Measurements from ENCODE around the gene ARL2. TPM values are rescaled to one million over a fixed set of nuclear protein-coding genes. Genes with fewer than 3 reads are reported as not detected.

ARL2 gene

DNA sequence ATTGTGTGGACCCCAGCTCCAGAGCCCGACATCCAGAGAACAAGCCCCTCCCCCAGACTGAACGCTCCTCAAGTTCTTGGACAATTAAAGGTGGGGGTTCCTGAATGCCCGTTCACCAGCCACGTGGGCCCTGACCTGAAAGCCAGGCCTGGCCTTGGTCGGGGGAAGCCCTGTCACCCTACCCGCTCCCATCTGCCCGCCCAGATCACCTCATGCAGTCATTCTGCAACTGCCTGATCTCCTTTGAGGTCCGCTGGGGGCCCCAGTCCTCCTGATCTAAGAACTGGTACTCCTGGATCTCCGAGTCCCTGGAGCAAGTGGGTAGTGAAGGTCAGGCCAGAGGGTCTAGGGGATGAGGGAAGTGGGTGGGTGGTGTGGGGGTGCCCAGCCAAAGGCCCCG, 53.5 kb downstream of the ARL2 start:
- Histone ChIP-seq H3K4me3 (replicated peaks; ENCODE audit: insufficient read depth, low read length) (no peak overlapping the region), H3K27me3 (ENCODE audit: insufficient read depth, poor library complexity, severe bottlenecking) (no peaks in the 10 kb centered on the region), H3K27ac (replicated peaks) (no peak overlapping the region)
- no peak for DNase-seq (ENCODE audit: low read depth in 1 of 2, low spot score in 1 of 2)
- no peak for TF ChIP-seq POLR2AphosphoS5 (IDR thresholded peaks at IDR 0.05; ENCODE audit: low read depth)
- TF ChIP-seq, protein P1, sequence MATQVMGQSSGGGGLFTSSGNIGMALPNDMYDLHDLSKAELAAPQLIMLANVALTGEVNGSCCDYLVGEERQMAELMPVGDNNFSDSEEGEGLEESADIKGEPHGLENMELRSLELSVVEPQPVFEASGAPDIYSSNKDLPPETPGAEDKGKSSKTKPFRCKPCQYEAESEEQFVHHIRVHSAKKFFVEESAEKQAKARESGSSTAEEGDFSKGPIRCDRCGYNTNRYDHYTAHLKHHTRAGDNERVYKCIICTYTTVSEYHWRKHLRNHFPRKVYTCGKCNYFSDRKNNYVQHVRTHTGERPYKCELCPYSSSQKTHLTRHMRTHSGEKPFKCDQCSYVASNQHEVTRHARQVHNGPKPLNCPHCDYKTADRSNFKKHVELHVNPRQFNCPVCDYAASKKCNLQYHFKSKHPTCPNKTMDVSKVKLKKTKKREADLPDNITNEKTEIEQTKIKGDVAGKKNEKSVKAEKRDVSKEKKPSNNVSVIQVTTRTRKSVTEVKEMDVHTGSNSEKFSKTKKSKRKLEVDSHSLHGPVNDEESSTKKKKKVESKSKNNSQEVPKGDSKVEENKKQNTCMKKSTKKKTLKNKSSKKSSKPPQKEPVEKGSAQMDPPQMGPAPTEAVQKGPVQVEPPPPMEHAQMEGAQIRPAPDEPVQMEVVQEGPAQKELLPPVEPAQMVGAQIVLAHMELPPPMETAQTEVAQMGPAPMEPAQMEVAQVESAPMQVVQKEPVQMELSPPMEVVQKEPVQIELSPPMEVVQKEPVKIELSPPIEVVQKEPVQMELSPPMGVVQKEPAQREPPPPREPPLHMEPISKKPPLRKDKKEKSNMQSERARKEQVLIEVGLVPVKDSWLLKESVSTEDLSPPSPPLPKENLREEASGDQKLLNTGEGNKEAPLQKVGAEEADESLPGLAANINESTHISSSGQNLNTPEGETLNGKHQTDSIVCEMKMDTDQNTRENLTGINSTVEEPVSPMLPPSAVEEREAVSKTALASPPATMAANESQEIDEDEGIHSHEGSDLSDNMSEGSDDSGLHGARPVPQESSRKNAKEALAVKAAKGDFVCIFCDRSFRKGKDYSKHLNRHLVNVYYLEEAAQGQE (IDR thresholded peaks at IDR 0.05; ENCODE audit: insufficient replicate concordance, low read depth) = no peak
- TF ChIP-seq GABPA (IDR thresholded peaks at IDR 0.05; ENCODE audit: low read depth) = no peak
- no peak for TF ChIP-seq SPI1 (IDR thresholded peaks at IDR 0.05; ENCODE audit: borderline replicate concordance, low read depth)
- TF ChIP-seq, protein P2, sequence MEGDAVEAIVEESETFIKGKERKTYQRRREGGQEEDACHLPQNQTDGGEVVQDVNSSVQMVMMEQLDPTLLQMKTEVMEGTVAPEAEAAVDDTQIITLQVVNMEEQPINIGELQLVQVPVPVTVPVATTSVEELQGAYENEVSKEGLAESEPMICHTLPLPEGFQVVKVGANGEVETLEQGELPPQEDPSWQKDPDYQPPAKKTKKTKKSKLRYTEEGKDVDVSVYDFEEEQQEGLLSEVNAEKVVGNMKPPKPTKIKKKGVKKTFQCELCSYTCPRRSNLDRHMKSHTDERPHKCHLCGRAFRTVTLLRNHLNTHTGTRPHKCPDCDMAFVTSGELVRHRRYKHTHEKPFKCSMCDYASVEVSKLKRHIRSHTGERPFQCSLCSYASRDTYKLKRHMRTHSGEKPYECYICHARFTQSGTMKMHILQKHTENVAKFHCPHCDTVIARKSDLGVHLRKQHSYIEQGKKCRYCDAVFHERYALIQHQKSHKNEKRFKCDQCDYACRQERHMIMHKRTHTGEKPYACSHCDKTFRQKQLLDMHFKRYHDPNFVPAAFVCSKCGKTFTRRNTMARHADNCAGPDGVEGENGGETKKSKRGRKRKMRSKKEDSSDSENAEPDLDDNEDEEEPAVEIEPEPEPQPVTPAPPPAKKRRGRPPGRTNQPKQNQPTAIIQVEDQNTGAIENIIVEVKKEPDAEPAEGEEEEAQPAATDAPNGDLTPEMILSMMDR (IDR thresholded peaks at IDR 0.05; ENCODE audit: insufficient read depth, low read length) = no peak

DNA sequence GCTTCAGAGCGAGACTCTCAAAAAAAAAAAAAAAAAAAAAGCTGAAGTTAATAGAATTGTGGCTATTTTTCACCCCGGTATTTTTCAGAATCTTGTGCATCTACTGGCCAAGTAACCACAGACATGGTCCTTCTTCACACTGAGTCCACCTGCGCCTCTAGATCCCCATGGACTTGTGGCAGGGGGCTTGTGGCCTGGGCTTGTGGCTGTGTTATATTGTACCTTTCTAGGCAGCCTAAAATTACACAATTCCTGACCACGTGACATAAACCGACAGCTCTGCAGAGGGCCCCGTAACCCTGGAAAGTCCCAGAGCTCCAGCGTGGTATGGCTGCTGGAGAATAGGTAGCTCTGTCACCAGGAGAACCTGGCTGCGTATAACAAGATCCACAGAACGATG, 55.3 kb downstream of the ARL2 start:
- DNase-seq (ENCODE audit: low read depth in 1 of 2, low spot score in 1 of 2) = peak; percentile 49 to 66
- Histone ChIP-seq H3K27me3 (ENCODE audit: insufficient read depth, poor library complexity, severe bottlenecking) (no peaks in the 10 kb centered on the region), H3K27ac (replicated peaks) (no peak overlapping the region), H3K4me3 (replicated peaks; ENCODE audit: insufficient read depth, low read length) (no peak overlapping the region)
- no peak for TF ChIP-seq POLR2AphosphoS5 (IDR thresholded peaks at IDR 0.05; ENCODE audit: low read depth)
- TF ChIP-seq GABPA (IDR thresholded peaks at IDR 0.05; ENCODE audit: low read depth) = no peak

Small RNA genes within 50 kb of the gene (microRNA-seq; reads per million reads assigned to microRNA genes)
- not detected for gene MIR6879

Data from HL-60 (cell line).